HCT116 (cell line): ENCODE results near the gene OLFML2B. TPM values are rescaled to one million over a fixed set of nuclear protein-coding genes. Genes with fewer than 3 reads are reported as not detected.

Experiments
- ATAC-seq: fragments of 200-7000 bp; cut with Tn5 transposase; 2 replicates; pipeline ENCODE4 v1.9.1; 2020; ENCODE audit warnings: mild to moderate bottlenecking, moderate library complexity
- BruUV-seq: library from RNA; stranded (reverse); fragments of 400-500 nt; replicated peaks from 2 replicates; lab custom pipeline; 2021; lab: Mats Ljungman, UMichigan
- CTCF ChIA-PET: fragments of 300-600 bp; sonication (Branson Sonifier 250); formaldehyde crosslinking; loops from one replicate; lab custom pipeline; 2021; ENCODE audit warnings: antibody characterized with exemption; lab: Charles Lee
- POLR2A ChIA-PET: fragments of 300-600, 350-600 bp; sonication (Branson Sonifier 250); formaldehyde crosslinking; loops from one replicate; lab custom pipeline; 2021; ENCODE audit warnings: antibody characterized with exemption; lab: Charles Lee
- RAD21 ChIA-PET, 2 experiments: fragments of 300-600 bp; sonication (Branson Sonifier 250); formaldehyde crosslinking; loops; one replicate each; lab custom pipeline; 2023; ENCODE audit warnings: low total read pairs in 2 of 2; ENCODE audit not compliant: uncharacterized antibody in 2 of 2, unreplicated experiment in 2 of 2, low non-redundant PET in 1 of 2; lab: Charles Lee
- DNase-seq: peaks from one replicate; pipeline ENCODE4 v3.0.0-alpha.2; 2010; ENCODE audit warnings: low read depth, low spot score
- H2AFZ ChIP-seq: fragments of 200-600 bp; shearing (Covaris generic), sonication (generic); 2 replicates; pipeline ENCODE4 v1.6.1; 2017; ENCODE audit warnings: low read depth, mixed run types, mixed read lengths, antibody characterized with exemption, low read length; ENCODE audit not compliant: poor library complexity, severe bottlenecking
- H3K27ac ChIP-seq: 2 replicates; pipeline ENCODE4 v1.5.1; 2012; ENCODE audit warnings: low read depth, low read length
- H3K27me3 ChIP-seq: fragments of 200-600 bp; sonication (generic); 2 replicates; pipeline ENCODE4 v1.6.1; 2016; ENCODE audit warnings: mixed run types, low read length, mixed read lengths; ENCODE audit not compliant: insufficient read depth
- H3K36me3 ChIP-seq, 2 experiments: fragments of 200-500 bp in 1 of 2; fragments of 200-600 bp in 1 of 2; sonication (Bioruptor generic) in 1 of 2; sonication (generic) in 1 of 2; 2 replicates each; pipeline versions ENCODE4 v1.5.1 to v1.6.1; 2014 to 2016; ENCODE audit warnings: low read length in 2 of 2, inconsistent platforms in 1 of 2, mixed read lengths in 1 of 2, mixed run types in 1 of 2; ENCODE audit not compliant: insufficient read depth in 2 of 2, control insufficient read depth in 1 of 2
- H3K4me1 ChIP-seq, 2 experiments: fragments of 200-600 bp in 1 of 2; sonication (generic) in 1 of 2; 2 replicates each; pipeline versions ENCODE4 v1.5.1 to v1.6.1; 2012 to 2017; ENCODE audit warnings: low read length in 2 of 2, inconsistent platforms in 1 of 2, mild to moderate bottlenecking in 1 of 2, mixed read lengths in 1 of 2, mixed run types in 1 of 2, moderate library complexity in 1 of 2; ENCODE audit not compliant: insufficient read depth in 2 of 2, control insufficient read depth in 1 of 2
- H3K4me2 ChIP-seq: fragments of 200-600 bp; sonication (generic); 2 replicates; pipeline ENCODE4 v1.6.1; 2017; ENCODE audit warnings: mixed run types, low read length, mixed read lengths
- H3K4me3 ChIP-seq, 2 experiments: fragments of 200-600 bp in 1 of 2; sonication (generic) in 1 of 2; replicated peaks in 1 of 2; 2 replicates each; pipeline ENCODE4 v1.5.1; 2011 to 2016; ENCODE audit warnings: low read length in 2 of 2, control low read depth in 1 of 2, low read depth in 1 of 2, mild to moderate bottlenecking in 1 of 2, mixed read lengths in 1 of 2, mixed run types in 1 of 2
- H3K79me2 ChIP-seq: fragments of 200-600 bp; sonication (generic); 2 replicates; pipeline ENCODE4 v1.6.1; 2017; ENCODE audit warnings: mild to moderate bottlenecking, mixed run types, low read length, moderate library complexity, mixed read lengths; ENCODE audit not compliant: insufficient read depth
- H3K9ac ChIP-seq: fragments of 200-600 bp; sonication (generic); 2 replicates; pipeline ENCODE4 v1.6.1; 2016; ENCODE audit warnings: low read length, mixed read lengths
- H3K9me2 ChIP-seq: fragments of 200-600 bp; sonication (generic), shearing (Covaris generic); 2 replicates; pipeline ENCODE4 v1.6.1; 2017; ENCODE audit warnings: mixed run types, mild to moderate bottlenecking, moderate library complexity; ENCODE audit not compliant: insufficient read depth
- H3K9me3 ChIP-seq, 2 experiments: fragments of 200-500 bp in 1 of 2; fragments of 200-600 bp in 1 of 2; sonication (Bioruptor generic) in 1 of 2; sonication (generic) in 1 of 2; 2 replicates each; pipeline ENCODE4 v1.6.1; 2014 to 2017; ENCODE audit warnings: low read length in 2 of 2, mixed read lengths in 2 of 2, inconsistent platforms in 1 of 2, low read depth in 1 of 2, mild to moderate bottlenecking in 1 of 2, mixed run types in 1 of 2, moderate library complexity in 1 of 2; ENCODE audit not compliant: control insufficient read depth in 1 of 2, insufficient read depth in 1 of 2
- H4K20me1 ChIP-seq: fragments of 200-600 bp; sonication (generic), shearing (Covaris generic); 2 replicates; pipeline ENCODE4 v1.6.1; 2017; ENCODE audit warnings: mixed run types, mild to moderate bottlenecking, moderate library complexity; ENCODE audit not compliant: insufficient read depth
- CBX3 ChIP-seq: IDR thresholded peaks from 2 replicates; pipeline ENCODE4 v1.6.1; 2012; ENCODE audit warnings: low read depth
- CEBPB ChIP-seq: IDR thresholded peaks from 2 replicates; pipeline ENCODE4 v1.6.1; 2012; ENCODE audit warnings: low read depth
- EGR1 ChIP-seq: IDR thresholded peaks from 2 replicates; pipeline ENCODE4 v1.6.1; 2012; ENCODE audit warnings: low read depth
- ELF1 ChIP-seq: IDR thresholded peaks from 2 replicates; pipeline ENCODE4 v1.6.1; 2012; ENCODE audit warnings: low read depth, borderline replicate concordance
- EZH2 ChIP-seq: fragments of 200-600 bp; sonication (generic); IDR thresholded peaks from 2 replicates; pipeline ENCODE4 v1.6.1; 2017; ENCODE audit warnings: antibody characterized with exemption, mixed run types
- EZH2phosphoT487 ChIP-seq: fragments of 200-600 bp; IDR thresholded peaks from 2 replicates; pipeline ENCODE4 v1.6.1; 2018; ENCODE audit warnings: antibody characterized with exemption, borderline replicate concordance
- SIN3A ChIP-seq: IDR thresholded peaks from 2 replicates; pipeline ENCODE4 v1.6.1; 2012; ENCODE audit warnings: low read depth
- SP1 ChIP-seq: IDR thresholded peaks from 2 replicates; pipeline ENCODE4 v1.6.1; 2012; ENCODE audit warnings: low read depth
- SRF ChIP-seq: IDR thresholded peaks from 2 replicates; pipeline ENCODE4 v1.6.1; 2012; ENCODE audit warnings: low read depth
- TCF7L2 ChIP-seq: IDR thresholded peaks from 2 replicates; pipeline ENCODE4 v1.7.0; 2011; ENCODE audit warnings: borderline replicate concordance, inconsistent platforms; ENCODE audit not compliant: insufficient read depth, insufficient read length; ENCODE audit errors: extremely low read depth
- ZFX ChIP-seq: fragments of 450-650 bp; IDR thresholded peaks from 2 replicates; pipeline ENCODE4 v1.6.1; 2017
- ZNF274 ChIP-seq: fragments of 200-500 bp; sonication (Bioruptor generic); IDR thresholded peaks from 2 replicates; pipeline ENCODE4 v1.6.1; 2014; ENCODE audit warnings: mild to moderate bottlenecking, low read depth, low read length, inconsistent platforms
- intact Hi-C: fragments of 100-400 bp; cut with micrococcal nuclease; formaldehyde crosslinking; loops from 2 replicates; pipeline ENCODE4 v1.10.0; 2022
- total RNA-seq: library from RNA; stranded (reverse); gene quantifications from one replicate; pipeline ENCODE4 v1.2.1, GENCODE V29; 2021; ENCODE audit not compliant: unreplicated experiment
- TF ChIP-seq, protein P1 (sequence below), 3 experiments: fragments of 200-600 bp in 1 of 3; sonication (generic) in 1 of 3; IDR thresholded peaks in 2 of 3; conservative IDR thresholded peaks in 1 of 3; 2 replicates each; pipeline ENCODE4 v1.5.1; 2012 to 2017; ENCODE audit warnings: low read depth in 2 of 3, low read length in 2 of 3, antibody characterized with exemption in 1 of 3, borderline replicate concordance in 1 of 3, control low read depth in 1 of 3, mild to moderate bottlenecking in 1 of 3, mixed read lengths in 1 of 3, mixed run types in 1 of 3, moderate library complexity in 1 of 3; ENCODE audit not compliant: insufficient read depth in 1 of 3
- TF ChIP-seq, protein P2 (sequence below): IDR thresholded peaks from 2 replicates; pipeline ENCODE4 v1.6.1; 2012; ENCODE audit warnings: low read depth
- TF ChIP-seq, protein P3 (sequence below): IDR thresholded peaks from 2 replicates; pipeline ENCODE4 v1.6.1; 2012

Gene OLFML2B
- total RNA-seq, 1 experiment from 2014 or later: 1.3 TPM

DNA sequence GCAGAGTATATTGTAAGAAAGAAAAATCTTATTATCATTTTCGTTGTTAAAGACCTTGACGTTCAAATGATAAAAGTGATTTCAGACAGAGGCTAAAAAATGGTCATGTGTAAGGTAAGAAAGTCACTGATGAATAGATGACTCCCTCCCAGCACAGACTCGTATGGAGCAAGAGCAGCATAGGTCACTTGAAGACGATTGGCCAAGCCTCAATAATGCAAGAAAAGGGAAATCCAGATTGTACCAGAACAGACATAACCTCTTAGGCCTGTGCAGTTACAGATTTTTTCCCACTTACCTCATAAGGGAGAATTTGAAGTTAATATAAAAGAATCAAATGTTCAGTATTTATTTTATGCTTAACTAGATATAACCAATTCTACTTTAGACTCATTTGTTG lies 16.3 kb upstream of the OLFML2B start (continued):
- TF ChIP-seq, protein P1, sequence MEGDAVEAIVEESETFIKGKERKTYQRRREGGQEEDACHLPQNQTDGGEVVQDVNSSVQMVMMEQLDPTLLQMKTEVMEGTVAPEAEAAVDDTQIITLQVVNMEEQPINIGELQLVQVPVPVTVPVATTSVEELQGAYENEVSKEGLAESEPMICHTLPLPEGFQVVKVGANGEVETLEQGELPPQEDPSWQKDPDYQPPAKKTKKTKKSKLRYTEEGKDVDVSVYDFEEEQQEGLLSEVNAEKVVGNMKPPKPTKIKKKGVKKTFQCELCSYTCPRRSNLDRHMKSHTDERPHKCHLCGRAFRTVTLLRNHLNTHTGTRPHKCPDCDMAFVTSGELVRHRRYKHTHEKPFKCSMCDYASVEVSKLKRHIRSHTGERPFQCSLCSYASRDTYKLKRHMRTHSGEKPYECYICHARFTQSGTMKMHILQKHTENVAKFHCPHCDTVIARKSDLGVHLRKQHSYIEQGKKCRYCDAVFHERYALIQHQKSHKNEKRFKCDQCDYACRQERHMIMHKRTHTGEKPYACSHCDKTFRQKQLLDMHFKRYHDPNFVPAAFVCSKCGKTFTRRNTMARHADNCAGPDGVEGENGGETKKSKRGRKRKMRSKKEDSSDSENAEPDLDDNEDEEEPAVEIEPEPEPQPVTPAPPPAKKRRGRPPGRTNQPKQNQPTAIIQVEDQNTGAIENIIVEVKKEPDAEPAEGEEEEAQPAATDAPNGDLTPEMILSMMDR (IDR thresholded peaks at IDR 0.05 in 2 of 3, conservative IDR thresholded peaks at IDR 0.05 in 1 of 3; ENCODE audit: borderline replicate concordance in 1 of 3, insufficient read depth in 1 of 3, low read depth in 2 of 3, low read length in 2 of 3): no peak
- TF ChIP-seq CEBPB: no peak

DNA sequence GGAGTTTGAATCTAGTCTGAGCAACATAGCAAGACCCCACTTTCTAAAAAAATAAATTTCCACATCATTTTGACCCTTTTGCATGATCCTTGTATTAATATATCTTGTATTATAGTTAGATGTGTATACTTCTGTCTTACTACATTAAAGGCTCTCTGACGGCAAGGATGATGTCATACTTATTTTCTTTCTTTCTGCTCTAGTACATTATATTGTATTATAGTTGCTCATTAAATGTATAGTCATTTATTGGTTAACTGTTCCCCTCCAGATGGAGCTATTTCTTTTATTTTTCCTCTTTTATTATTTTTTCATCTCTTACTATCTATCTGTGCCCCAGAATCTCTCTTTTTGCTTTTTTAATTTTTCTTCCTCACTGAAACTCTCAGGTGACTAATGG lies 15.0 kb upstream of the OLFML2B start:
- Histone ChIP-seq H3K4me2 (no peak overlapping the region), H4K20me1 (no peaks in the 10 kb centered on the region), H3K9me3 (no peaks in the 10 kb centered on the region), H3K4me3 (no peak overlapping the region), H3K36me3 (no peaks in the 10 kb centered on the region), H2AFZ (no peak overlapping the region), H3K9me2 (no peaks in the 10 kb centered on the region), H3K4me1 (peaks cover 13 to 25% of the 10 kb centered on the region in 2 experiments), H3K27ac (no peak overlapping the region), H3K9ac (no peak overlapping the region)
- DNase-seq (no peak), ATAC-seq (no peak)
- CTCF ChIA-PET: interaction anchor here (0.9 to 5.8 kb wide), 4 partner anchors 10 to 275 kb away, joined by 3 to 295 read pairs (median 17); no protein-coding TSS in a partner anchor
- no TSS peak for BruUV-seq
- RAD21 ChIA-PET: interaction anchor here in 1 of 2 experiments (2.7 kb wide), 1 partner anchor 246 kb away, joined by 39 read pairs; no protein-coding TSS in a partner anchor
- TF ChIP-seq, protein P1 (IDR thresholded peaks at IDR 0.05 in 2 of 3, conservative IDR thresholded peaks at IDR 0.05 in 1 of 3; ENCODE audit: borderline replicate concordance in 1 of 3, insufficient read depth in 1 of 3, low read depth in 2 of 3, low read length in 2 of 3): no peak
- TF ChIP-seq, protein P2, sequence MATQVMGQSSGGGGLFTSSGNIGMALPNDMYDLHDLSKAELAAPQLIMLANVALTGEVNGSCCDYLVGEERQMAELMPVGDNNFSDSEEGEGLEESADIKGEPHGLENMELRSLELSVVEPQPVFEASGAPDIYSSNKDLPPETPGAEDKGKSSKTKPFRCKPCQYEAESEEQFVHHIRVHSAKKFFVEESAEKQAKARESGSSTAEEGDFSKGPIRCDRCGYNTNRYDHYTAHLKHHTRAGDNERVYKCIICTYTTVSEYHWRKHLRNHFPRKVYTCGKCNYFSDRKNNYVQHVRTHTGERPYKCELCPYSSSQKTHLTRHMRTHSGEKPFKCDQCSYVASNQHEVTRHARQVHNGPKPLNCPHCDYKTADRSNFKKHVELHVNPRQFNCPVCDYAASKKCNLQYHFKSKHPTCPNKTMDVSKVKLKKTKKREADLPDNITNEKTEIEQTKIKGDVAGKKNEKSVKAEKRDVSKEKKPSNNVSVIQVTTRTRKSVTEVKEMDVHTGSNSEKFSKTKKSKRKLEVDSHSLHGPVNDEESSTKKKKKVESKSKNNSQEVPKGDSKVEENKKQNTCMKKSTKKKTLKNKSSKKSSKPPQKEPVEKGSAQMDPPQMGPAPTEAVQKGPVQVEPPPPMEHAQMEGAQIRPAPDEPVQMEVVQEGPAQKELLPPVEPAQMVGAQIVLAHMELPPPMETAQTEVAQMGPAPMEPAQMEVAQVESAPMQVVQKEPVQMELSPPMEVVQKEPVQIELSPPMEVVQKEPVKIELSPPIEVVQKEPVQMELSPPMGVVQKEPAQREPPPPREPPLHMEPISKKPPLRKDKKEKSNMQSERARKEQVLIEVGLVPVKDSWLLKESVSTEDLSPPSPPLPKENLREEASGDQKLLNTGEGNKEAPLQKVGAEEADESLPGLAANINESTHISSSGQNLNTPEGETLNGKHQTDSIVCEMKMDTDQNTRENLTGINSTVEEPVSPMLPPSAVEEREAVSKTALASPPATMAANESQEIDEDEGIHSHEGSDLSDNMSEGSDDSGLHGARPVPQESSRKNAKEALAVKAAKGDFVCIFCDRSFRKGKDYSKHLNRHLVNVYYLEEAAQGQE: no peak
- no peak for TF ChIP-seq CBX3
- TF ChIP-seq TCF7L2: no peak
- no peak for TF ChIP-seq CEBPB
- no peak for TF ChIP-seq EZH2
- TF ChIP-seq ZFX: no peak
- TF ChIP-seq, protein P3, sequence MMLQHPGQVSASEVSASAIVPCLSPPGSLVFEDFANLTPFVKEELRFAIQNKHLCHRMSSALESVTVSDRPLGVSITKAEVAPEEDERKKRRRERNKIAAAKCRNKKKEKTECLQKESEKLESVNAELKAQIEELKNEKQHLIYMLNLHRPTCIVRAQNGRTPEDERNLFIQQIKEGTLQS: no peak
- TF ChIP-seq EZH2phosphoT487: no peak
- TF ChIP-seq ZNF274: no peak
- no peak for TF ChIP-seq EGR1
- TF ChIP-seq SP1: no peak
- no peak for TF ChIP-seq ELF1
- no peak for TF ChIP-seq SIN3A
- TF ChIP-seq SRF: no peak
- TF ChIP-seq, all 23 proteins: peak for 0
- Histone ChIP-seq H3K79me2 (no peaks in the 10 kb centered on the region), H3K27me3 (no peaks in the 10 kb centered on the region)
- intact Hi-C loops: no loop called here
- POLR2A ChIA-PET: no interaction called here
